ENCODE measurements around the gene NRSN1.

Gene NRSN1, protein sequence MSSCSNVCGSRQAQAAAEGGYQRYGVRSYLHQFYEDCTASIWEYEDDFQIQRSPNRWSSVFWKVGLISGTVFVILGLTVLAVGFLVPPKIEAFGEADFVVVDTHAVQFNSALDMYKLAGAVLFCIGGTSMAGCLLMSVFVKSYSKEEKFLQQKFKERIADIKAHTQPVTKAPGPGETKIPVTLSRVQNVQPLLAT

GRCh38 chr6:24125980-24126379 is at the start of gene NRSN1:
TSS of gene NRSN1 (plus strand) at chr6:24126215. CDS start at chr6:24134328, 8,113 bp downstream.
- CTCF ChIA-PET = no interaction called here
- Mint-ChIP-seq H3K27me3 (peaks cover 8% of the 10 kb centered on the region), H3K4me1 (peaks cover 2% of the 10 kb centered on the region), H3K9me3 (peaks cover 1% of the 10 kb centered on the region), H3K36me3 (no peaks in the 10 kb centered on the region), H3K27ac (no peak within 1 kb of the TSS), H3K4me3 (no peak within 1 kb of the TSS)
- DNase-seq = no peak

- CTCF ChIA-PET = no interaction called here
- DNase-seq = no peak
- no peak overlapping the region for H3K27ac Mint-ChIP-seq
- no peaks in the 10 kb centered on the region for H3K36me3 Mint-ChIP-seq
- H3K4me1 Mint-ChIP-seq = no peaks in the 10 kb centered on the region
- no peaks in the 10 kb centered on the region for H3K27me3 Mint-ChIP-seq
- H3K9me3 Mint-ChIP-seq = peaks cover 9% of the 10 kb centered on the region
- no peak overlapping the region for H3K4me3 Mint-ChIP-seq
Observed at GRCh38 chr6:24078200-24078599, 47.8 kb upstream of the NRSN1 start.

DNA sequence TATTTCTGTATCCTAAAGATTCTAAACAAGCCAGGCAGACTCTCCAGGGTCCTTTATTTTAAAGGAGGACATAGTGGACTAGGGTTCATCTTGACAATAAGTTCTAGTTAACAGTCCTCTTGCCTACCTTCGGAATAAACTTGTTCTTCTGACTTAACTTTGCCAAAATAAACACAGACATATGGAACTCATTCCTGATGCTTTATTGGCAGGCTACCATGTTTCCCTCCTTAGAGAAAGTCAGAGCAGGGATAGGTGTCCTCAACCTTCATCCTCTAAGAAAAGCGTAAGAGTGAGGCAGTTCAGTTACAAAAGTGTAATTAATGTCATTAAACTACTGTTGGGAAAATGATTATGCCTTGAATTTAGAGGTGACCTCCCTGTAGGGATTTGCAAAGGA is 46.9 kb upstream of the NRSN1 start:
- no peaks in the 10 kb centered on the region for H3K27me3 Mint-ChIP-seq
- CTCF ChIA-PET = no interaction called here
- H3K9me3 Mint-ChIP-seq = peaks cover 9% of the 10 kb centered on the region
- H3K36me3 Mint-ChIP-seq = no peaks in the 10 kb centered on the region
- no peak overlapping the region for H3K27ac Mint-ChIP-seq
- H3K4me3 Mint-ChIP-seq = no peak overlapping the region
- no peaks in the 10 kb centered on the region for H3K4me1 Mint-ChIP-seq
- DNase-seq = no peak

GRCh38 chr6:24080711-24081110 is 45.3 kb upstream of the NRSN1 start:
- DNase-seq = no peak
- peak overlapping the region; percentile 2 for H3K27ac Mint-ChIP-seq
- CTCF ChIA-PET = no interaction called here
- H3K27me3 Mint-ChIP-seq = no peaks in the 10 kb centered on the region
- no peak overlapping the region for H3K4me3 Mint-ChIP-seq
- no peaks in the 10 kb centered on the region for H3K36me3 Mint-ChIP-seq
- no peaks in the 10 kb centered on the region for H3K4me1 Mint-ChIP-seq
- H3K9me3 Mint-ChIP-seq = peaks cover 9% of the 10 kb centered on the region

- H3K36me3 Mint-ChIP-seq = no peaks in the 10 kb centered on the region
- H3K4me3 Mint-ChIP-seq = no peak overlapping the region
- H3K27ac Mint-ChIP-seq = no peak overlapping the region
- CTCF ChIA-PET = no interaction called here
- no peak for DNase-seq
- H3K9me3 Mint-ChIP-seq = no peaks in the 10 kb centered on the region
- H3K27me3 Mint-ChIP-seq = no peaks in the 10 kb centered on the region
- H3K4me1 Mint-ChIP-seq = no peaks in the 10 kb centered on the region
Observed at GRCh38 chr6:24089736-24090135, 36.3 kb upstream of the NRSN1 start.

GRCh38 chr6:24092407-24092806 is 33.6 kb upstream of the NRSN1 start:
- H3K27ac Mint-ChIP-seq = no peak overlapping the region
- no peaks in the 10 kb centered on the region for H3K4me1 Mint-ChIP-seq
- CTCF ChIA-PET = no interaction called here
- no peaks in the 10 kb centered on the region for H3K36me3 Mint-ChIP-seq
- no peak overlapping the region for H3K4me3 Mint-ChIP-seq
- no peaks in the 10 kb centered on the region for H3K9me3 Mint-ChIP-seq
- no peak for DNase-seq
- no peaks in the 10 kb centered on the region for H3K27me3 Mint-ChIP-seq

GRCh38 chr6:24093381-24093780 is 32.6 kb upstream of the NRSN1 start:
- CTCF ChIA-PET = no interaction called here
- Mint-ChIP-seq H3K9me3 (no peaks in the 10 kb centered on the region), H3K4me1 (no peaks in the 10 kb centered on the region), H3K27ac (no peak overlapping the region), H3K27me3 (no peaks in the 10 kb centered on the region), H3K4me3 (no peak overlapping the region), H3K36me3 (no peaks in the 10 kb centered on the region)
- DNase-seq = no peak

DNA sequence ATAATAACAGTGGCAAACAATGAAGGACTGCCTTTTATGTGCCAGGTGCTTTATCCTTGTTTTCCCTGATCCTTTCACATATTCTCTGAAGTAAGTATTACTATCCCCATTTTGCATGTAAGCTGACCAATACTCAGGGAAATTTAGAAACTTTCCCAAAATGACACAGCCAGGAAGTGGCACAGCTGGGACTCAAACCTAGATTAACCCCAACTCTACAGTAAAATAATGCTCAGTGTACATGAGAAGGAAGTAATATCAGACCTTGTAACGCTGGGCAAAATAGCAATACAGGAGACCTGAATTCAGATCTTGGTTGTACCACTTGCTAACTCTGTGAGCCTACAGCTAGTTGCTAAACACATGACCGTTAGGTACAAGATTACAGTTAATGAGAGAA is 26.8 kb upstream of the NRSN1 start:
- no peaks in the 10 kb centered on the region for H3K4me1 Mint-ChIP-seq
- DNase-seq = no peak
- no peaks in the 10 kb centered on the region for H3K36me3 Mint-ChIP-seq
- H3K27me3 Mint-ChIP-seq = no peaks in the 10 kb centered on the region
- no peak overlapping the region for H3K27ac Mint-ChIP-seq
- H3K4me3 Mint-ChIP-seq = no peak overlapping the region
- H3K9me3 Mint-ChIP-seq = no peaks in the 10 kb centered on the region
- CTCF ChIA-PET = no interaction called here

GRCh38 chr6:24100024-24100769 is 25.8 kb upstream of the NRSN1 start:
- CTCF ChIA-PET = no interaction called here

GRCh38 chr6:24100770-24101155 is 25.3 kb upstream of the NRSN1 start:
- DNase-seq = no peak
- CTCF ChIA-PET = no interaction called here
- Mint-ChIP-seq H3K36me3 (no peaks in the 10 kb centered on the region), H3K27ac (no peak overlapping the region), H3K27me3 (no peaks in the 10 kb centered on the region), H3K4me3 (no peak overlapping the region), H3K9me3 (no peaks in the 10 kb centered on the region), H3K4me1 (no peaks in the 10 kb centered on the region)

More at GRCh38 chr6:24100024-24100769, 25.8 kb upstream of the NRSN1 start:
- no peak overlapping the region for H3K4me3 Mint-ChIP-seq
- no peaks in the 10 kb centered on the region for H3K36me3 Mint-ChIP-seq
- H3K27ac Mint-ChIP-seq = no peak overlapping the region
- DNase-seq = no peak
- H3K27me3 Mint-ChIP-seq = no peaks in the 10 kb centered on the region
- no peaks in the 10 kb centered on the region for H3K9me3 Mint-ChIP-seq
- no peaks in the 10 kb centered on the region for H3K4me1 Mint-ChIP-seq

GRCh38 chr6:24105191-24105590 is 20.8 kb upstream of the NRSN1 start:
- Mint-ChIP-seq H3K4me3 (no peak overlapping the region), H3K4me1 (no peaks in the 10 kb centered on the region), H3K36me3 (no peaks in the 10 kb centered on the region), H3K27ac (no peak overlapping the region), H3K9me3 (no peaks in the 10 kb centered on the region), H3K27me3 (no peaks in the 10 kb centered on the region)
- no peak for DNase-seq
- CTCF ChIA-PET = no interaction called here

DNA sequence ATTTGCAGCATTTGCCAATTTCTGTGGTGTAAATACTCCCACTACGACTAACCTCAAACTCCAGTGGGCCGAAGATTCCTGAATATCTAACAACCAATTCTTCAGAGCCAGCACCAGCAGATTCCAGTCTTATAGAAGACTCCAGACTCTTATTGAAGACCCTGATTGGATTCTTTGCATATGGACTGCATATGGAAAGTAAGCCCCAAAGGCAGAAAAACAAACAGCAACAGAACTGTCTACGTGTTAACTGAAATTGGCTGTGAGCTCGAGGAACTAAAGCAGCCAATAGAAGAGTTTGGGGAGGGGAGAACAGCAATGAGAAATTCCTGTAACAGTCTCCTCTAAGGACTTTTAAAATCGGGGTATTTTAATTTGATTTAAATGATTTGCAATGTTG is 19.7 kb upstream of the NRSN1 start:
- Mint-ChIP-seq H3K4me1 (no peaks in the 10 kb centered on the region), H3K9me3 (no peaks in the 10 kb centered on the region), H3K4me3 (no peak overlapping the region), H3K36me3 (no peaks in the 10 kb centered on the region), H3K27me3 (no peaks in the 10 kb centered on the region), H3K27ac (no peak overlapping the region)
- CTCF ChIA-PET = no interaction called here
- DNase-seq = no peak

DNA sequence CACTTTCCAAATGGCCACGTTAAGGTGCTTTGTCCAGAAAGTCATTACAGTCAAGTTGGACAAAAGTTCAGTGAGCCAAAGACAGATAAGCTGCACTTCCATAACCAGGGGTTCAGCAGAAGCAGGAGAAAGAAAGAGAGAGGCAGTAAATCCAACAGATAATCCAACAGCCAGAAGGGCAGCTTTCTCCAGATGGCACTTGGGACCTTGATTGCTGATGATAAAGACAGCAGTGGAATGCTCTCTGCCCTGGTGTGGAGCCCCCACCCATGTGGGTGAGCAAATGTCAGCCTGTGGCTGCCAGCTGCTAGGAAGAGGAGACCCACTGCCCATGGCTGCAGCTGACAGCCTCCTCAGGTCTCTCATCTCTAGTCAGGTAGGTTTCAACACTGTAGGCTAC is 18.7 kb upstream of the NRSN1 start:
- H3K27me3 Mint-ChIP-seq = no peaks in the 10 kb centered on the region
- no peak overlapping the region for H3K4me3 Mint-ChIP-seq
- H3K9me3 Mint-ChIP-seq = no peaks in the 10 kb centered on the region
- H3K36me3 Mint-ChIP-seq = no peaks in the 10 kb centered on the region
- DNase-seq = no peak
- H3K4me1 Mint-ChIP-seq = no peaks in the 10 kb centered on the region
- CTCF ChIA-PET = no interaction called here
- H3K27ac Mint-ChIP-seq = no peak overlapping the region

DNA sequence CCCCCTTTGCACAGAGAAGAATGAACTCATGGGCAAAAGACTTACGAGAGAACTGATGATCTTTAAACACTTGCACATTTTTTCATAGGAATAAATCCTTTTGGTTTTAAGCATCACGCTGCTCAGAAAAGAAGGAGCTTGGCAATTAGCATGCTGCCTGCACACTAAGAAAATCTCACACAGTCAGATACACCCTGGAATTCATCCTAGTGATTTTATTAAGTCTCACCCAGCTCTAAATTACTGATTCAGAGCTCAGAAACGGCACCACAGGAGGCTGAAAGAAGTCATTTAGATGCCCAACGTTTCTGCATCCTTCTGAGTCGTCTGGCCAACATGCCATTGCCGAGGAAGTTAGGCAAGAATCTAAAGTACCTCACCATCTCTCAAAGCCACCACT is 18.0 kb upstream of the NRSN1 start:
- no peak overlapping the region for H3K4me3 Mint-ChIP-seq
- H3K36me3 Mint-ChIP-seq = no peaks in the 10 kb centered on the region
- H3K4me1 Mint-ChIP-seq = no peaks in the 10 kb centered on the region
- no peak overlapping the region for H3K27ac Mint-ChIP-seq
- CTCF ChIA-PET = no interaction called here
- no peak for DNase-seq
- no peaks in the 10 kb centered on the region for H3K27me3 Mint-ChIP-seq
- no peaks in the 10 kb centered on the region for H3K9me3 Mint-ChIP-seq

GRCh38 chr6:24110417-24110816 is 15.6 kb upstream of the NRSN1 start:
- CTCF ChIA-PET = no interaction called here
- Mint-ChIP-seq H3K9me3 (no peaks in the 10 kb centered on the region), H3K36me3 (no peaks in the 10 kb centered on the region), H3K27me3 (no peaks in the 10 kb centered on the region), H3K27ac (no peak overlapping the region), H3K4me1 (no peaks in the 10 kb centered on the region), H3K4me3 (no peak overlapping the region)
- no peak for DNase-seq
